ENCODE measurements around the gene HLCS. TPM values are rescaled to one million over a fixed set of nuclear protein-coding genes. Genes with fewer than 3 reads are reported as not detected.

HLCS gene
- total and polyA plus RNA-seq, 2 donors from 2014 or later = 4.5 to 29.6 TPM

GRCh38 chr21:36811762-36812161, 154.7 kb downstream of the HLCS start:
- Histone ChIP-seq H3K27me3 (ENCODE audit: control insufficient read depth, insufficient read depth, low read length) (no peaks in the 10 kb centered on the region), H3K4me3 (ENCODE audit: low read length in 3 of 3) (no peak overlapping the region), H3K9me3 (ENCODE audit: control insufficient read depth in 2 of 3, insufficient read depth in 1 of 3, low read length in 3 of 3) (no peaks in the 10 kb centered on the region), H3K27ac (ENCODE audit: low read depth in 2 of 2, low read length in 2 of 2) (no peak overlapping the region), H3K36me3 (ENCODE audit: control insufficient read depth in 2 of 3, insufficient read depth in 3 of 3, low read length in 3 of 3) (no peaks in the 10 kb centered on the region), H3K4me1 (ENCODE audit: control insufficient read depth in 2 of 3, insufficient read depth in 2 of 3, low read depth in 1 of 3, low read length in 3 of 3) (peaks cover 0 to 15% (median 3%) of the 10 kb centered on the region in 3 donors), H3K9ac (ENCODE audit: low read length in 3 of 3) (no peak overlapping the region)
- DNase-seq (no peak), FAIRE-seq (no peak)
- no peak for TF ChIP-seq CTCF (IDR thresholded peaks at IDR 0.05; ENCODE audit: borderline replicate concordance, extremely low read depth, insufficient read depth)
- intact Hi-C loops (cut with DNase I) = no loop called here

- Histone ChIP-seq H3K36me3 (ENCODE audit: control insufficient read depth in 2 of 3, insufficient read depth in 3 of 3, low read length in 3 of 3) (no peaks in the 10 kb centered on the region), H3K27me3 (ENCODE audit: control insufficient read depth, insufficient read depth, low read length) (no peaks in the 10 kb centered on the region), H3K9ac (ENCODE audit: low read length in 3 of 3) (no peak overlapping the region), H3K27ac (ENCODE audit: low read depth in 2 of 2, low read length in 2 of 2) (no peak overlapping the region), H3K4me1 (ENCODE audit: control insufficient read depth in 2 of 3, insufficient read depth in 2 of 3, low read depth in 1 of 3, low read length in 3 of 3) (peaks cover 0 to 15% (median 3%) of the 10 kb centered on the region in 3 donors), H3K9me3 (ENCODE audit: control insufficient read depth in 2 of 3, insufficient read depth in 1 of 3, low read length in 3 of 3) (no peaks in the 10 kb centered on the region), H3K4me3 (ENCODE audit: low read length in 3 of 3) (no peak overlapping the region)
- no peak for TF ChIP-seq CTCF (IDR thresholded peaks at IDR 0.05; ENCODE audit: borderline replicate concordance, extremely low read depth, insufficient read depth)
- DNase-seq = no peak
- intact Hi-C loops (cut with DNase I) = no loop called here
- no peak for FAIRE-seq
These were observed 156.0 kb downstream of the HLCS start for GRCh38 chr21:36810443-36810842.

- H3K9ac ChIP-seq (ENCODE audit: low read length in 3 of 3) = no peak overlapping the region
- peaks cover 5 to 15% (median 5%) of the 10 kb centered on the region in 3 donors for H3K4me1 ChIP-seq (ENCODE audit: control insufficient read depth in 2 of 3, insufficient read depth in 2 of 3, low read depth in 1 of 3, low read length in 3 of 3)
- H3K9me3 ChIP-seq (ENCODE audit: control insufficient read depth in 2 of 3, insufficient read depth in 1 of 3, low read length in 3 of 3) = no peaks in the 10 kb centered on the region
- no peaks in the 10 kb centered on the region for H3K27me3 ChIP-seq (ENCODE audit: control insufficient read depth, insufficient read depth, low read length)
- intact Hi-C loops (cut with DNase I) = no loop called here
- H3K27ac ChIP-seq (ENCODE audit: low read depth in 2 of 2, low read length in 2 of 2) = peak overlapping the region; percentile 7
- FAIRE-seq (no peak), DNase-seq (peak in 3 of 5 donors; percentile 49 to 84 (median 81))
- H3K36me3 ChIP-seq (ENCODE audit: control insufficient read depth in 2 of 3, insufficient read depth in 3 of 3, low read length in 3 of 3) = no peaks in the 10 kb centered on the region
- no peak overlapping the region for H3K4me3 ChIP-seq (ENCODE audit: low read length in 3 of 3)
- no peak for TF ChIP-seq CTCF (IDR thresholded peaks at IDR 0.05; ENCODE audit: borderline replicate concordance, extremely low read depth, insufficient read depth)
These were observed 159.0 kb downstream of the HLCS start for GRCh38 chr21:36807422-36807928.

- Histone ChIP-seq H3K9ac (ENCODE audit: low read length in 3 of 3) (no peak overlapping the region), H3K4me1 (ENCODE audit: control insufficient read depth in 2 of 3, insufficient read depth in 2 of 3, low read depth in 1 of 3, low read length in 3 of 3) (peaks cover 5 to 15% (median 5%) of the 10 kb centered on the region in 3 donors), H3K9me3 (ENCODE audit: control insufficient read depth in 2 of 3, insufficient read depth in 1 of 3, low read length in 3 of 3) (no peaks in the 10 kb centered on the region), H3K27ac (ENCODE audit: low read depth in 2 of 2, low read length in 2 of 2) (no peak overlapping the region), H3K4me3 (ENCODE audit: low read length in 3 of 3) (no peak overlapping the region), H3K36me3 (ENCODE audit: control insufficient read depth in 2 of 3, insufficient read depth in 3 of 3, low read length in 3 of 3) (no peaks in the 10 kb centered on the region), H3K27me3 (ENCODE audit: control insufficient read depth, insufficient read depth, low read length) (no peaks in the 10 kb centered on the region)
- no peak for TF ChIP-seq CTCF (IDR thresholded peaks at IDR 0.05; ENCODE audit: borderline replicate concordance, extremely low read depth, insufficient read depth)
- intact Hi-C loops (cut with DNase I) = no loop called here
- no peak for FAIRE-seq
- DNase-seq = no peak
These were observed 160.4 kb downstream of the HLCS start for GRCh38 chr21:36806103-36806502.
